Measurements from ENCODE around the gene CBFA2T3. TPM values are rescaled to one million over a fixed set of nuclear protein-coding genes. Genes with fewer than 3 reads are reported as not detected.

The CBFA2T3 gene
- total RNA-seq, 6 experiments from 2014 or later, result not detected

GRCh38 chr16:88939245-88939971, 37.6 kb downstream of the CBFA2T3 start:
- no peak for DNase-seq
- peaks cover 37% of the 10 kb centered on the region for H3K27me3 Mint-ChIP-seq (ENCODE audit: insufficient read depth)
- H3K36me3 Mint-ChIP-seq (ENCODE audit: low read depth), result no peaks in the 10 kb centered on the region
- TF ChIP-seq CTCF (IDR thresholded peaks at IDR 0.05), result no peak
- no peaks in the 10 kb centered on the region for H3K4me1 Mint-ChIP-seq (ENCODE audit: low read depth)
- no peaks in the 10 kb centered on the region for H3K9me3 Mint-ChIP-seq
- H3K4me3 Mint-ChIP-seq, result no peak overlapping the region
- H3K27ac Mint-ChIP-seq, result no peak overlapping the region

DNA sequence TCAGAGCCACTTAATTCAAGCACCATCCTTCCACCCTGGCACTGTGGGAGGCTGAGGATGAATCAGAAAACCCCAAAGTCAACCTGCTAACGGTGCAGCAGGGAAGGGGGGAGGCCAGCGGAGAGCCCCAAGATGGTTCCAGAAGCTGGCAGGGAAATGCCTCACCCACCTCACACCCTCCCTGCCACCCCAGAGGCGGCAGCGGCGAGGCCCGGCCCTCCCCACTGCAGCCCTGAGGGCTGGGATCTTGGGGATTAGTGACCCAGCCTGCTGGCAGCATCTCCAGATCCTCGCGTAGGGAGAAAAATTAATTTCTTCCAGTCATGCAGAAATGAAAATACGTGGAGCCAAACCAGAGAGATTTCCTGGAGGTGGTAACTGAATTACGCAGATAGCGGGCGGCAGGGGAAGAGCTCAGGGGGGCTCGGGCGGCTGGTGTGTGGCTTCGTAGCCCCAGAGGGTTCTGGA, 38.2 kb downstream of the CBFA2T3 start:
- Mint-ChIP-seq H3K9me3 (no peaks in the 10 kb centered on the region), H3K36me3 (ENCODE audit: low read depth) (no peaks in the 10 kb centered on the region), H3K27ac (no peak overlapping the region), H3K27me3 (ENCODE audit: insufficient read depth) (peaks cover 37% of the 10 kb centered on the region), H3K4me3 (no peak overlapping the region), H3K4me1 (ENCODE audit: low read depth) (no peaks in the 10 kb centered on the region)
- no peak for DNase-seq
- TF ChIP-seq CTCF (IDR thresholded peaks at IDR 0.05), result no peak

DNA sequence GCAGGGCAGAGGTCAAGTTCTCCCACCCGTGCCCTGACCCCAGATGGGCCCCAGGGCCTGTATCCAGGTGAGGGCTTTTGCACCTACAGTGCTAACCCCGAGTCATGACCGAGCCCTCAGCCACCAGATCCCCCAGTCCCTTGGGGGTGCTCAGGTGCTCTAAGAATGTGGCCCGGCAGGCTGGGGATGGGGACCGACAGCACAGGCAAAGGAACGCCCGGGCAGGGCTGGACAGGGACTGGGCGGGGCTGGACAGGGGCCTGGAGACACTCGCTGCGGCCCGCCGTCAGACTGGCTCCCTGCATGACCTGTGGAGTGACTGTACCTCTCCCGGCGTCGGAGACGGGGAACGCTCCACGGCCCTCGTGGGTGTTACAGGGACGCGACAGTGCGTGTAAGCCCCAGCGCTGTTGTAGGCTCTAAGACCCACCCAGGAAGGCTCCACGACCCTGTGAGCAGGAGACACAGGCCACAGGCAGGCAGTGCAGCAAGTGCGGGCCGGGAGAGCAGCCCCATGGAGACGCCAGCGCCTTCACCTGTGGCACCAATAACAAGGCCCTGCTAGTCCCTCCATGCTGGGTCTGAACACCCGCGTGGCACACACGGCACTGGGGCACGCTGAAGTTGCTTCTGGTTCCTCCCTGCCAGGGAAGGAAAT, 38.8 kb downstream of the CBFA2T3 start:
- Mint-ChIP-seq H3K4me3 (no peak overlapping the region), H3K27me3 (ENCODE audit: insufficient read depth) (peaks cover 34% of the 10 kb centered on the region), H3K9me3 (no peaks in the 10 kb centered on the region), H3K36me3 (ENCODE audit: low read depth) (no peaks in the 10 kb centered on the region), H3K27ac (no peak overlapping the region), H3K4me1 (ENCODE audit: low read depth) (no peaks in the 10 kb centered on the region)
- no peak for DNase-seq
- TF ChIP-seq CTCF (IDR thresholded peaks at IDR 0.05), result no peak

- no peaks in the 10 kb centered on the region for H3K4me1 Mint-ChIP-seq (ENCODE audit: low read depth)
- no peak overlapping the region for H3K27ac Mint-ChIP-seq
- H3K27me3 Mint-ChIP-seq (ENCODE audit: insufficient read depth), result peaks cover 30% of the 10 kb centered on the region
- H3K9me3 Mint-ChIP-seq, result no peaks in the 10 kb centered on the region
- TF ChIP-seq CTCF (IDR thresholded peaks at IDR 0.05), result no peak
- no peak for DNase-seq
- no peak overlapping the region for H3K4me3 Mint-ChIP-seq
- H3K36me3 Mint-ChIP-seq (ENCODE audit: low read depth), result no peaks in the 10 kb centered on the region
Observed at GRCh38 chr16:88937206-88937621, 39.8 kb downstream of the CBFA2T3 start.

DNA sequence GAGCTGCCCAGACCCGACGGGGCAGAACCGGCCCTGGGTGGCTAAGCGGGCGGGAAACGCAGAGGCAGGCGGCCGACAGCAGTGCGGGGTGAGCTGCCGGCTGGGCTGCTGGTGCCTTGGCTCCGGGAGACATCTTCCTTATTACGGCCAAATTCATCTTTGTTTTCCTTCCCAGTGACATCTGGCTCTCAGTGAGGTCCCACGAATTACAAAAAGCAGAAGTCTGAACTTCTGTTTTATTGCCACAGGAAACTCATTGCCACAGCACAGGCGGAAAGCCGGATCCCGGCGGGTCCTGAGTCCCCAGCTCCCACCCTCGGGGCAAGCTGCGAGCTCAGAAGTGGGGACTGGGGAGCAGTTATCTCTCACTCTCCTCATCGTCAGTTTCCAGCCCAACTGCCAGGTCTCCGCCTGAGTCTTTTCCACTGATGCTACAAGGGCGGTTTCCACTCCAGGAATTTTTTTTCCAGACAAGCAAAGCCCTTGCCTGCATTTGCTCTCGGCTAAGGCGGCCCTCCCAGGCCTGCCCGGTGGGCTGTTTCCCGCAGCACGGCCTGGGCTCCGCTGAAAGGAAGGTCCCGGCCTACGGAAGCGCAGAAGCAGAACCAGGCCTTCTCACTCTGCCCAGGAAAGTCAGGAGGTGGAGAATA, 40.3 kb downstream of the CBFA2T3 start:
- H3K27me3 Mint-ChIP-seq (ENCODE audit: insufficient read depth), result peaks cover 28% of the 10 kb centered on the region
- H3K9me3 Mint-ChIP-seq, result no peaks in the 10 kb centered on the region
- DNase-seq, result no peak

More for the DNA sequence above, 40.3 kb downstream of the CBFA2T3 start:
- Mint-ChIP-seq H3K4me3 (no peak overlapping the region), H3K27ac (no peak overlapping the region), H3K36me3 (ENCODE audit: low read depth) (no peaks in the 10 kb centered on the region), H3K4me1 (ENCODE audit: low read depth) (no peaks in the 10 kb centered on the region)
- no peak for TF ChIP-seq CTCF (IDR thresholded peaks at IDR 0.05)
